ENCODE data around the gene NTNG2.

Gene NTNG2

DNA sequence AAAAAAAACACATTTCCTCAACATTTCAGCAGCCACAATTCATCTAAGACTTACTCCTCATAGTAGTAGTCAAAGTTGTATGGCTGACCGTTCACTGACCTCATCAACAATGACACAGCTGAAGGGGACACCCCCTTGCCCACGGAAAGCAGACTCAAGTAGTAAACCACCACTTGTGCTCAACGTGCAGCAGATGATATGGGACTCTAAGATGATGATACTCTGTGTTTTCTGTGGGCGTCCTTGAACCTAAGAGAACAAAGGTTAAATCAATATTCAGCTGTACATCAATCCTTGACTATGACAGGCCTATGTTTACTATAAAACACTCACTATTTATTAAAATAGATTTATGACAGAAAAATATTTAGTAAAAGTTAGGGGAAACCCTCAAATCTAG, 121.3 kb downstream of the NTNG2 start:
- Histone ChIP-seq H3K4me3 (ENCODE audit: low read depth in 1 of 2, low read length in 2 of 2) (no peak overlapping the region), H3K27me3 (ENCODE audit: control insufficient read depth in 1 of 2, insufficient read depth in 2 of 2, low read length in 2 of 2) (no peaks in the 10 kb centered on the region), H3K27ac (ENCODE audit: low read depth, low read length) (no peak overlapping the region), H3K9me3 (ENCODE audit: control insufficient read depth in 1 of 2, low read length in 2 of 2) (no peaks in the 10 kb centered on the region), H3K36me3 (ENCODE audit: control insufficient read depth in 1 of 2, insufficient read depth in 2 of 2, low read length in 2 of 2) (peaks cover 48 to 92% of the 10 kb centered on the region in 2 donors), H3K9ac (ENCODE audit: low read depth in 1 of 2, low read length in 2 of 2) (no peak overlapping the region), H3K4me1 (ENCODE audit: control insufficient read depth in 1 of 2, insufficient read depth in 2 of 2, low read length in 2 of 2) (no peaks in the 10 kb centered on the region)

- H3K36me3 ChIP-seq (ENCODE audit: control insufficient read depth in 1 of 2, insufficient read depth in 2 of 2, low read length in 2 of 2) = peaks cover 43 to 90% of the 10 kb centered on the region in 2 donors
- H3K4me3 ChIP-seq (ENCODE audit: low read depth in 1 of 2, low read length in 2 of 2) = no peak overlapping the region
- no peak overlapping the region for H3K27ac ChIP-seq (ENCODE audit: low read depth, low read length)
These were observed 122.0 kb downstream of the NTNG2 start for GRCh38 chr9:132283863-132284262.

DNA sequence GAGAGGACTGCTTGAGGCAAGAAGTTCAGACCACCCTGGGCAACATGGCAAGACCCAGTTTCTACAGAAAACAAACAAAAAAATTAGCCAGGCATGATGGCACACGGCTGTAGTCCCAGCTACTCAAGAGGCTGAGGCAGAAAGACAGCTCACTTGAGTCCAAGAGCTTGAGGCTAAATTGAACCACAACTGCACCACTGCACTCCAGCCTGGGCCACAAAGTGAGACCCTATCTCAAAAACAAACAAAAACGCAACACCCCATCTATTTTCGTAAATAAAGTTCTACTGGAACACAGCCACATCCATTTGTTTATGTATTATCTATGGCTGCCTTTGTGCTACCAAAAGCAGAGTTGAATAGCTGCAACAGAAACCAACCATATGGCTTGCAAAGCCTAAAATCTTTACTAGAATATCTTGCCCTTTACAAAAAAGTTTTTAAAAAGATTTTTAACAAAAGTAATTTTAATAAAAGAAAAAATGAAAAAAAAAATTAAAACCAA, 125.5 kb downstream of the NTNG2 start:
- no peak overlapping the region for H3K27ac ChIP-seq (ENCODE audit: low read depth, low read length)
- H3K9me3 ChIP-seq (ENCODE audit: control insufficient read depth in 1 of 2, low read length in 2 of 2) = no peaks in the 10 kb centered on the region
- no peak overlapping the region for H3K4me3 ChIP-seq (ENCODE audit: low read depth in 1 of 2, low read length in 2 of 2)
- H3K9ac ChIP-seq (ENCODE audit: low read depth in 1 of 2, low read length in 2 of 2) = no peak overlapping the region
- H3K36me3 ChIP-seq (ENCODE audit: control insufficient read depth in 1 of 2, insufficient read depth in 2 of 2, low read length in 2 of 2) = peaks cover 28 to 56% of the 10 kb centered on the region in 2 donors
- H3K4me1 ChIP-seq (ENCODE audit: control insufficient read depth in 1 of 2, insufficient read depth in 2 of 2, low read length in 2 of 2) = peaks cover 4 to 8% of the 10 kb centered on the region in 2 donors
- H3K27me3 ChIP-seq (ENCODE audit: control insufficient read depth in 1 of 2, insufficient read depth in 2 of 2, low read length in 2 of 2) = no peaks in the 10 kb centered on the region

More at GRCh38 chr9:132283863-132284262, 122.0 kb downstream of the NTNG2 start:
- Histone ChIP-seq H3K4me1 (ENCODE audit: control insufficient read depth in 1 of 2, insufficient read depth in 2 of 2, low read length in 2 of 2) (peaks cover 3 to 4% of the 10 kb centered on the region in 2 donors), H3K9ac (ENCODE audit: low read depth in 1 of 2, low read length in 2 of 2) (no peak overlapping the region), H3K9me3 (ENCODE audit: control insufficient read depth in 1 of 2, low read length in 2 of 2) (no peaks in the 10 kb centered on the region), H3K27me3 (ENCODE audit: control insufficient read depth in 1 of 2, insufficient read depth in 2 of 2, low read length in 2 of 2) (no peaks in the 10 kb centered on the region)

- no peak overlapping the region for H3K27ac ChIP-seq (ENCODE audit: low read depth, low read length)
- no peak overlapping the region for H3K9ac ChIP-seq (ENCODE audit: low read depth in 1 of 2, low read length in 2 of 2)
- no peaks in the 10 kb centered on the region for H3K9me3 ChIP-seq (ENCODE audit: control insufficient read depth in 1 of 2, low read length in 2 of 2)
- H3K4me1 ChIP-seq (ENCODE audit: control insufficient read depth in 1 of 2, insufficient read depth in 2 of 2, low read length in 2 of 2) = peaks cover 4 to 8% of the 10 kb centered on the region in 2 donors
- peaks cover 17 to 46% of the 10 kb centered on the region in 2 donors for H3K36me3 ChIP-seq (ENCODE audit: control insufficient read depth in 1 of 2, insufficient read depth in 2 of 2, low read length in 2 of 2)
- H3K4me3 ChIP-seq (ENCODE audit: low read depth in 1 of 2, low read length in 2 of 2) = no peak overlapping the region
- H3K27me3 ChIP-seq (ENCODE audit: control insufficient read depth in 1 of 2, insufficient read depth in 2 of 2, low read length in 2 of 2) = no peaks in the 10 kb centered on the region
These were observed 126.5 kb downstream of the NTNG2 start for GRCh38 chr9:132288361-132288760.

- Histone ChIP-seq H3K36me3 (ENCODE audit: control insufficient read depth in 1 of 2, insufficient read depth in 2 of 2, low read length in 2 of 2) (peaks cover 14 to 42% of the 10 kb centered on the region in 2 donors), H3K27ac (ENCODE audit: low read depth, low read length) (no peak overlapping the region), H3K9me3 (ENCODE audit: control insufficient read depth in 1 of 2, low read length in 2 of 2) (no peaks in the 10 kb centered on the region), H3K4me3 (ENCODE audit: low read depth in 1 of 2, low read length in 2 of 2) (no peak overlapping the region), H3K4me1 (ENCODE audit: control insufficient read depth in 1 of 2, insufficient read depth in 2 of 2, low read length in 2 of 2) (peaks cover 4 to 8% of the 10 kb centered on the region in 2 donors), H3K9ac (ENCODE audit: low read depth in 1 of 2, low read length in 2 of 2) (no peak overlapping the region), H3K27me3 (ENCODE audit: control insufficient read depth in 1 of 2, insufficient read depth in 2 of 2, low read length in 2 of 2) (no peaks in the 10 kb centered on the region)
These were observed 127.1 kb downstream of the NTNG2 start for GRCh38 chr9:132288966-132289365.

GRCh38 chr9:132293145-132293721, 131.4 kb downstream of the NTNG2 start:
- H3K27me3 ChIP-seq (ENCODE audit: control insufficient read depth in 1 of 2, insufficient read depth in 2 of 2, low read length in 2 of 2) = no peaks in the 10 kb centered on the region
- H3K27ac ChIP-seq (ENCODE audit: low read depth, low read length) = no peak overlapping the region
- H3K36me3 ChIP-seq (ENCODE audit: control insufficient read depth in 1 of 2, insufficient read depth in 2 of 2, low read length in 2 of 2) = peaks cover 32 to 45% of the 10 kb centered on the region in 2 donors
- H3K4me1 ChIP-seq (ENCODE audit: control insufficient read depth in 1 of 2, insufficient read depth in 2 of 2, low read length in 2 of 2) = peaks cover 4 to 8% of the 10 kb centered on the region in 2 donors
- no peak overlapping the region for H3K4me3 ChIP-seq (ENCODE audit: low read depth in 1 of 2, low read length in 2 of 2)
- H3K9me3 ChIP-seq (ENCODE audit: control insufficient read depth in 1 of 2, low read length in 2 of 2) = no peaks in the 10 kb centered on the region
- H3K9ac ChIP-seq (ENCODE audit: low read depth in 1 of 2, low read length in 2 of 2) = no peak overlapping the region
